ENCODE data around the gene BABAM1. TPM values are rescaled to one million over a fixed set of nuclear protein-coding genes. Genes with fewer than 3 reads are reported as not detected.

BABAM1 gene
- polyA plus RNA-seq, 3 donors: 76.9 to 106 (median 90.3) TPM

DNA sequence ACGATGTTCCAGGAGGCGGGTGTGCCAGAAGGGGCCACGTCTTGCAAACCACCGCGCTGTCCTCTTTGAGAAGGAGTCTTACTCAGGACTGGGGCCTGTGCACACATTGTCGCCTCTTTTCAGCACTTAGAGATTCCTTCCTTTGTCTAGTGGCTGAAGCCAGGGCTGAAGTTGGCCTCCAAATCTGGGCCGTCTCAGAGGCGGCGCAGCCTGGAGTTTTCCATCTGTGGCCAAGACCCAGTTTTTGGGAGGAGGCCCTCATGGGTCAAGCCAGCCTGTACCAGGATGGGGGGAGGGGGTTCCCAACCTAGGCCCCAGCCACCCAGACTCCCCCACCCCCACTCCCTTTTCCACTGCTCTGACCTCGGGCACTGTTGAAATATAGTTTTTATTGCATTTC lies 55.6 kb downstream of the BABAM1 start:
- H3K27me3 Mint-ChIP-seq (ENCODE audit: low read depth in 3 of 3): peaks cover 5 to 25% (median 10%) of the 10 kb centered on the region in 3 donors

DNA sequence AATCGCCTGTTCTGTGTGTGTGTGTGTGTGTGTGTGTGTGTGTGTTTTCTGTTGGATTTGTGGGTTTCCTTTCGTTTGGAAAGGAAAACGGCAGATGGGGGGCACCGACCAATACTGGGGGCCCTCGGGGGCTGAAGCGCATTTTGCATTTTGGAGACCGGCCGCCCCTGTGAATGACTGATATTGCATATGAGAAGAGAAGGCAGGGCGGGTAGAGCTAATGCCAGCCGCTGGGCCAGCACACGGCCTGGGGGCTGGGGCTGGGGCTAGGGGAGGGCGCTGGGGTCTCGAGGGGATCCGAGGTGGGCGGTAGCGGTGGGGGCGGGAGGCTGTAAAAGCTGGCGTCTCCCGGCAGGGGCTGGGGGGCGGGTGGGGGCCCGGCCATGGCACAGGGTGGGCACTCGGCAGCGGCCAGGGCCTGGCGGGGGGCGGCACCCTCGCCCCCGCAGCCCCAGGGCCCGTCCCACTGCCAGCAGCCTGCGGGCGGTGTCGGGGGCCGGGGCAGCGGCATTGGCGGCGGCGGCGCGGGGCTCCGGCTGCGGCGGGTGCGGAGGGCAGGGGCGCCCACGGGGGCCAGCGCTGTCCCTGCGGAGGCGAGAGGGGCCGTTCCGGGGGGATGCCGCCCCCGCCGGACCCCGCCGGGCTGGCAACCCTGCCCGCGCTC lies 56.2 kb downstream of the BABAM1 start:
- Histone ChIP-seq H4K20me1 (ENCODE audit: insufficient read depth, low read length) (peaks cover 32% of the 10 kb centered on the region), H3K4me2 (replicated peaks; ENCODE audit: extremely low read depth, low read length, poor library complexity, severe bottlenecking) (peak overlapping the region; percentile 75), H3K36me3 (replicated peaks in 1 of 2; ENCODE audit: control insufficient read depth in 1 of 2, insufficient read depth in 2 of 2, low read length in 2 of 2) (peaks cover 39 to 51% of the 10 kb centered on the region in 2 donors), H3K4me1 (ENCODE audit: control insufficient read depth in 1 of 2, insufficient read depth in 2 of 2, low read length in 2 of 2) (peaks cover 12 to 13% of the 10 kb centered on the region in 2 donors), H3K9ac (ENCODE audit: insufficient read depth, low read length, poor library complexity, severe bottlenecking) (no peak overlapping the region), H3K27me3 (ENCODE audit: control insufficient read depth in 2 of 2, insufficient read depth in 2 of 2, low read length in 2 of 2) (peaks cover 0 to 10% of the 10 kb centered on the region in 2 donors), H3K4me3 (replicated peaks in 1 of 3; ENCODE audit: low read depth in 2 of 3, low read length in 3 of 3) (peak overlapping the region in 2 of 3 experiments; percentile 9 to 56), H3K79me2 (ENCODE audit: insufficient read depth, low read length) (no peaks in the 10 kb centered on the region), H3K9me3 (replicated peaks in 1 of 2; ENCODE audit: control insufficient read depth in 1 of 2, insufficient read depth in 1 of 2, low read length in 2 of 2) (no peaks in the 10 kb centered on the region), H3K27ac (ENCODE audit: low read depth in 1 of 2, low read length in 2 of 2) (no peak overlapping the region), H2AFZ (ENCODE audit: insufficient read depth, low read depth, low read length, poor library complexity, severe bottlenecking) (no peak overlapping the region)
- H3K4me1 Mint-ChIP-seq: peaks cover 9% of the 10 kb centered on the region
- 14% methylated on average over 51 of the region's 56 CpGs for WGBS (ENCODE audit: insufficient coverage)
- peak overlapping the region in 1 of 7 donors; percentile 13 for H3K27ac Mint-ChIP-seq
- intact Hi-C loops (cut with micrococcal nuclease): no loop called here
- peaks cover 30 to 65% of the 10 kb centered on the region in 2 donors for H3K36me3 Mint-ChIP-seq
- H3K27me3 Mint-ChIP-seq (ENCODE audit: low read depth in 3 of 3): peaks cover 7 to 31% (median 11%) of the 10 kb centered on the region in 3 donors
- H3K4me3 Mint-ChIP-seq: peak overlapping the region in 1 of 2 donors; percentile 35
- H3K9me3 Mint-ChIP-seq: peaks cover 0 to 5% (median 0%) of the 10 kb centered on the region in 7 donors
- no peak for DNase-seq
- TF ChIP-seq, protein P1, sequence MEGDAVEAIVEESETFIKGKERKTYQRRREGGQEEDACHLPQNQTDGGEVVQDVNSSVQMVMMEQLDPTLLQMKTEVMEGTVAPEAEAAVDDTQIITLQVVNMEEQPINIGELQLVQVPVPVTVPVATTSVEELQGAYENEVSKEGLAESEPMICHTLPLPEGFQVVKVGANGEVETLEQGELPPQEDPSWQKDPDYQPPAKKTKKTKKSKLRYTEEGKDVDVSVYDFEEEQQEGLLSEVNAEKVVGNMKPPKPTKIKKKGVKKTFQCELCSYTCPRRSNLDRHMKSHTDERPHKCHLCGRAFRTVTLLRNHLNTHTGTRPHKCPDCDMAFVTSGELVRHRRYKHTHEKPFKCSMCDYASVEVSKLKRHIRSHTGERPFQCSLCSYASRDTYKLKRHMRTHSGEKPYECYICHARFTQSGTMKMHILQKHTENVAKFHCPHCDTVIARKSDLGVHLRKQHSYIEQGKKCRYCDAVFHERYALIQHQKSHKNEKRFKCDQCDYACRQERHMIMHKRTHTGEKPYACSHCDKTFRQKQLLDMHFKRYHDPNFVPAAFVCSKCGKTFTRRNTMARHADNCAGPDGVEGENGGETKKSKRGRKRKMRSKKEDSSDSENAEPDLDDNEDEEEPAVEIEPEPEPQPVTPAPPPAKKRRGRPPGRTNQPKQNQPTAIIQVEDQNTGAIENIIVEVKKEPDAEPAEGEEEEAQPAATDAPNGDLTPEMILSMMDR (IDR thresholded peaks at IDR 0.05): no peak

More for the DNA sequence above, 55.6 kb downstream of the BABAM1 start:
- 90% methylated on average over 6 of the region's 10 CpGs for WGBS (ENCODE audit: insufficient coverage)
- Histone ChIP-seq H3K79me2 (ENCODE audit: insufficient read depth, low read length) (no peaks in the 10 kb centered on the region), H3K36me3 (replicated peaks in 1 of 2; ENCODE audit: control insufficient read depth in 1 of 2, insufficient read depth in 2 of 2, low read length in 2 of 2) (peaks cover 39 to 51% of the 10 kb centered on the region in 2 donors), H3K27ac (ENCODE audit: low read depth in 1 of 2, low read length in 2 of 2) (no peak overlapping the region), H3K4me2 (replicated peaks; ENCODE audit: extremely low read depth, low read length, poor library complexity, severe bottlenecking) (no peak overlapping the region), H3K27me3 (ENCODE audit: control insufficient read depth in 2 of 2, insufficient read depth in 2 of 2, low read length in 2 of 2) (peaks cover 0 to 7% of the 10 kb centered on the region in 2 donors), H4K20me1 (ENCODE audit: insufficient read depth, low read length) (peaks cover 32% of the 10 kb centered on the region), H3K4me3 (replicated peaks in 1 of 3; ENCODE audit: low read depth in 2 of 3, low read length in 3 of 3) (no peak overlapping the region), H2AFZ (ENCODE audit: insufficient read depth, low read depth, low read length, poor library complexity, severe bottlenecking) (no peak overlapping the region), H3K9ac (ENCODE audit: insufficient read depth, low read length, poor library complexity, severe bottlenecking) (no peak overlapping the region), H3K9me3 (replicated peaks in 1 of 2; ENCODE audit: control insufficient read depth in 1 of 2, insufficient read depth in 1 of 2, low read length in 2 of 2) (no peaks in the 10 kb centered on the region), H3K4me1 (ENCODE audit: control insufficient read depth in 1 of 2, insufficient read depth in 2 of 2, low read length in 2 of 2) (peaks cover 7% of the 10 kb centered on the region in 2 donors)
- intact Hi-C loops (cut with micrococcal nuclease): no loop called here
- peak overlapping the region in 1 of 2 donors; percentile 35 for H3K4me3 Mint-ChIP-seq
- H3K36me3 Mint-ChIP-seq: peaks cover 30 to 68% of the 10 kb centered on the region in 2 donors
- peaks cover 6% of the 10 kb centered on the region for H3K4me1 Mint-ChIP-seq
- peaks cover 0 to 5% (median 0%) of the 10 kb centered on the region in 7 donors for H3K9me3 Mint-ChIP-seq
- peak overlapping the region in 3 of 7 donors; percentile 8 to 63 (median 20) for H3K27ac Mint-ChIP-seq
- TF ChIP-seq, protein P1 (IDR thresholded peaks at IDR 0.05): no peak
- no peak for DNase-seq
